ENCODE data around the gene CPNE6.
"Not testable (repeated sequence)": the region's sequence is repeated elsewhere in the genome, so short reads cannot be mapped to it uniquely, and the experiment has no call there.

DNA sequence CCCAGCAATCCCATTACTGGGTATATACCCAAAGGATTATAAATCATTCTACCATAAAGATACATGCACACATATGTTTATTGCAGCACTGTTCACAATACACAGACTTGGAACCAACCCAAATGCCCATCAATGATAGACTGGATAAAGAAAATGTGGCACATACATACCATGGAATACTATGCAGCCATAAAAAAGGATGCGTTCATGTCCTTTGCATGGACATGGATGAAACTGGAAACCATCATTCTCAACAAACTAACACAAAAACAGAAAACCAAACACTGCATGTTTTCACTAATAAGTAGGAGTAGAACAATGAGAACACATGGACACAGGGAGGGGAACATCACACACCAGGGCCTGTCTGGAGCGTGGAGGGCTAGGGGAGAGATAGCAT lies 40.0 kb upstream of the CPNE6 start:
- TF ChIP-seq POLR2A (IDR thresholded peaks at IDR 0.05; ENCODE audit: borderline replicate concordance, extremely low read depth, insufficient read depth, insufficient read length); SIN3A (IDR thresholded peaks at IDR 0.05; ENCODE audit: low read depth): not testable (repeated sequence)

Measured in HCT116 (cell line).